Ascending aorta (tissue), 2 donors: ENCODE data around the gene CCDC85C. TPM values are rescaled to one million over a fixed set of nuclear protein-coding genes. Genes with fewer than 3 reads are reported as not detected.

Source experiments
- DNase-seq, 2 donors: peaks; one replicate each; pipeline ENCODE4 v3.0.0-alpha.2; 2019; ENCODE audit warnings: low spot score in 2 of 2
- H3K27ac ChIP-seq, 2 donors: fragments of 200-600 bp; sonication (generic); one replicate each; pipeline ENCODE4 v1.5.1; 2016 to 2017; ENCODE audit warnings: mild to moderate bottlenecking in 1 of 2
- H3K27me3 ChIP-seq: fragments of 200-600 bp; sonication (generic); one replicate; pipeline ENCODE4 v1.5.1; 2017
- H3K36me3 ChIP-seq, 2 donors: fragments of 200-600 bp; sonication (generic); one replicate each; pipeline ENCODE4 v1.5.1; 2016
- H3K4me1 ChIP-seq, 2 donors: fragments of 200-600 bp; sonication (generic); one replicate each; pipeline ENCODE4 v1.5.1; 2016 to 2017; ENCODE audit warnings: mild to moderate bottlenecking in 1 of 2
- H3K4me3 ChIP-seq, 2 donors: fragments of 200-600 bp; sonication (generic); one replicate each; pipeline ENCODE4 v1.5.1; 2016 to 2017; ENCODE audit warnings: mild to moderate bottlenecking in 1 of 2
- H3K9me3 ChIP-seq, 2 donors: fragments of 200-600 bp; sonication (generic); one replicate each; pipeline ENCODE4 v1.5.1; 2016
- intact Hi-C: fragments of 100-400 bp; cut with DNase I; formaldehyde crosslinking; loops from one replicate; pipeline ENCODE4 v1.15.1; 2023
- total RNA-seq: library from RNA; depleted of rRNA; stranded (reverse); fragments of >200 nt; gene quantifications from one replicate; pipeline ENCODE4 v1.1.0, GENCODE V29; 2016
- TF ChIP-seq, protein P1 (sequence below), 3 experiments: fragments of 200-600 bp in 2 of 3; fragments of 450-650 bp in 1 of 3; sonication (generic) in 2 of 3; IDR thresholded peaks; one replicate each; pipeline ENCODE4 v1.5.1; 2016 to 2019; ENCODE audit warnings: antibody characterized with exemption in 3 of 3, mild to moderate bottlenecking in 1 of 3, moderate library complexity in 1 of 3

The CCDC85C gene
- total RNA-seq, 1 donor from 2014 or later = 0.64 TPM

DNA sequence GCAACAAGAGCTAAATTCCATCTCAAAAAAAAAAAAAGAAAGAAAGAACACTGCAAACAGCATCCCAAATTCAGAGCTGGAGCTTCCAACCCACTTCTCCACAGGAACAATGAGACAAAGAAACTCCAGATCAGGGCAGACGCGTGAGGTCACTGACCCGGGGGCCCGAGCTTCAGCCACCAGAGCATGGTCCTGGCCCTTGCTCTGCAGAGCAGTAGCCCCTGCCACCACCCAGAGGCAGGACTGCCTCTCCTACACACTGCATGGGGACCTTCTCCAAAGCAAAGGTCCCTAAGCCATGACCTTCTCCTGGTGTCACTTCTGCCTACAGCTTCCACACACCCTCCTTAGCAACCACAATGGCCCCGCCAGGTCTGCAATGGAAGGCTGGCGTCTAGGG lies 69.7 kb downstream of the CCDC85C start:
- Histone ChIP-seq H3K4me1 (no peaks in the 10 kb centered on the region), H3K27ac (no peak overlapping the region)
- no peak for DNase-seq

DNA sequence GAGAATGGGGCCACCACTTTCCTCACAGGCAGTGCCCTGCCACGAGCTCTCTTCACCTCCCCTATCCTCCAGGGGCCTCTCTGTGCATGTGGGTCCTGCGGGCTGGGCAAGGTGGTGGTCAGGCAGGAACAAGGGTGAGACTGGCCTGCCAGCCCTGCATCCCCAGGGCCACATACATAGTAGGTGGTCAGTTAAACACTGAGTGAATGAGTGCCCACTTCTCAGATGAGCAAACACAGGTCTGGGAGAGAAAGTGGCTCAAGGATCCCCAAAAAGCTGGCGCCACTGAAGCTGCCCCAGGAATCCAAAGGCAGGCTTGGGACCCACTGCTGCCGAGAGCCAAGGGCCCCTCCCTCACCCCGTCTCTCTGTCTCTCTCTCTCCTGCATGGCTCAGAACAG lies 71.7 kb downstream of the CCDC85C start:
- TF ChIP-seq, protein P1, sequence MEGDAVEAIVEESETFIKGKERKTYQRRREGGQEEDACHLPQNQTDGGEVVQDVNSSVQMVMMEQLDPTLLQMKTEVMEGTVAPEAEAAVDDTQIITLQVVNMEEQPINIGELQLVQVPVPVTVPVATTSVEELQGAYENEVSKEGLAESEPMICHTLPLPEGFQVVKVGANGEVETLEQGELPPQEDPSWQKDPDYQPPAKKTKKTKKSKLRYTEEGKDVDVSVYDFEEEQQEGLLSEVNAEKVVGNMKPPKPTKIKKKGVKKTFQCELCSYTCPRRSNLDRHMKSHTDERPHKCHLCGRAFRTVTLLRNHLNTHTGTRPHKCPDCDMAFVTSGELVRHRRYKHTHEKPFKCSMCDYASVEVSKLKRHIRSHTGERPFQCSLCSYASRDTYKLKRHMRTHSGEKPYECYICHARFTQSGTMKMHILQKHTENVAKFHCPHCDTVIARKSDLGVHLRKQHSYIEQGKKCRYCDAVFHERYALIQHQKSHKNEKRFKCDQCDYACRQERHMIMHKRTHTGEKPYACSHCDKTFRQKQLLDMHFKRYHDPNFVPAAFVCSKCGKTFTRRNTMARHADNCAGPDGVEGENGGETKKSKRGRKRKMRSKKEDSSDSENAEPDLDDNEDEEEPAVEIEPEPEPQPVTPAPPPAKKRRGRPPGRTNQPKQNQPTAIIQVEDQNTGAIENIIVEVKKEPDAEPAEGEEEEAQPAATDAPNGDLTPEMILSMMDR (IDR thresholded peaks at IDR 0.05) = no peak
- Histone ChIP-seq H3K36me3 (no peaks in the 10 kb centered on the region), H3K4me1 (no peaks in the 10 kb centered on the region), H3K9me3 (no peaks in the 10 kb centered on the region), H3K27ac (no peak overlapping the region), H3K4me3 (no peak overlapping the region), H3K27me3 (no peaks in the 10 kb centered on the region)
- intact Hi-C loops = no loop called here
- DNase-seq = no peak

More for the DNA sequence above, 69.7 kb downstream of the CCDC85C start:
- TF ChIP-seq, protein P1 (IDR thresholded peaks at IDR 0.05) = no peak
- Histone ChIP-seq H3K9me3 (no peaks in the 10 kb centered on the region), H3K36me3 (no peaks in the 10 kb centered on the region), H3K4me3 (no peak overlapping the region), H3K27me3 (no peaks in the 10 kb centered on the region)
- intact Hi-C loops = no loop called here

DNA sequence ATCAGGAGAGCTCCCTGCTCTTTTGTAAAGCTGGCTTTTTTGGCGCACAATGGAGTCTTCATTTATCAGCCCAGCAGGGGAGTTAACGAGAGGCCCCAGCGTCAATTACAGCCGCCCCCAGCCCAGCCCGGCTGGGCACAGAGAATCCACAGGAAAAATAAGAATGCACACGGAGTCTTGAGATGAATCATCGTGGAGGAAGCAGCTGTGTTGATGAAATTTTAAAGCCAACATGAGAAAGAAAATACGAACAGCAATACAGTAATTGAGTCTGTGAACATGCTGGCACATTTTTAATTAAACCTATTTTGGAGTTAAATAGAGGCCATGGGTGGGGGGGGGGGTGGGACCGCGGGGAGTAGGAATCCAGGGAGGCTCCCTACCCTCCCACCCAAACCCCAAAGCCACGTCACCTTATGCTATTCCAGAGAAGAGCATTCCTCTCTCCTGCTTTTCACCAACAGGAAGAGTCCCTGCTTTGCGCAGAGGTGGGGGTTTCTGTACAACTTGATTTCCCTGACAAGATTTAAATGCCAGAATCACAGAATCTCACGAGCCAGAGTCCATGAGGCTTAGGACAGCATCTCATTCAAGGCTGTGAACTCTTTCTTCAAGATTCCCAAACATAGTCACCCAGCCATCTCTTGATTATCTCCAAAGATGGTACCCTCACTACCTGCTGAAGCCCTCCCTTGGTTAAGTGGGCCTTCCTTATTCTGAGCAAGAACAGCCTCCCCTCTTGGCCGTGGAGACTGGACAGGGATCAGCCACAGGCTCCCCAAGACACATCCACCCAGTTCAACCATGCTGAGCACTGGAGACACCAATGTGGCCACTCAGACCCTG lies 72.5 kb downstream of the CCDC85C start:
- Histone ChIP-seq H3K27me3 (no peaks in the 10 kb centered on the region), H3K9me3 (no peaks in the 10 kb centered on the region), H3K4me3 (no peak overlapping the region), H3K36me3 (no peaks in the 10 kb centered on the region), H3K27ac (no peak overlapping the region), H3K4me1 (no peaks in the 10 kb centered on the region)
- TF ChIP-seq, protein P1 (IDR thresholded peaks at IDR 0.05) = no peak
- no peak for DNase-seq
- intact Hi-C loops = no loop called here

DNA sequence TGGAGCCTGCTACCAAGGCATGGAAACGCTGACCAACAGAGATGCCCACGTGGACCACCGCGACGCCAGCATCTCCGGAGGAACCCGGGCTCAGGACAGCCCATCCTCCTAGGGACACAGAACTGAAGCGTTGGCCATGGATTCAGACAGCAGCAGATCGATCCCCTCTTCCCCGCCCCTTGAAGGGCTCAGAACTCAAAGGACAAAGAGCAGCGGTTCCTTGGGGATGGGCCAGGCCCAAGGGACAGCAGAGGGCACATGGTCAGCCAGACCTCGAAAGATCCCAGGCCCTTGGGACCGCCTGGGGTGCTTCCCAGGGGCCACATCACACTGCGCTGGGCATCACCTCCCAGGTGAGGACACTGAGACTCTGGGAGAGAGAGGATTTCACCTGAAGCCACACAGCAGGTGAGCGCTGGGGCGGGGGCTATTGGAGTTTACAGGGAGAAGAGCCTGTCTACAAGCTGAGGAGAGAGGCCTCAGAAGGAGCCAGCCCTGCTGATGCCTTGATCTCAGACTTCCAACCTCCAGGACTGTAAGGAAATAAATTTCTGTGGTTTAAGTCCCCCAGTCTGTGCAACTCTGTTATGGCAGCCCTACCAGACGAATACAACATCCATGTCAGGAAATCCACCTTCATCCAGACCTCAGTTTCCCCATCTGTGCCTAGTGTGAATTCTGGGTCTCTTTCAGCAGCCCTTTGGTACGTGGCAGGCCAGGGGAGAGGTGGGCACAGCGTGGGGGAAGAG lies 73.4 kb downstream of the CCDC85C start:
- no peaks in the 10 kb centered on the region for H3K4me1 ChIP-seq
- H3K27ac ChIP-seq = no peak overlapping the region
- DNase-seq = no peak
- no peaks in the 10 kb centered on the region for H3K9me3 ChIP-seq
- intact Hi-C loops = no loop called here
- H3K4me3 ChIP-seq = no peak overlapping the region
- no peaks in the 10 kb centered on the region for H3K36me3 ChIP-seq
- TF ChIP-seq, protein P1 (IDR thresholded peaks at IDR 0.05) = no peak
- H3K27me3 ChIP-seq = no peaks in the 10 kb centered on the region

DNA sequence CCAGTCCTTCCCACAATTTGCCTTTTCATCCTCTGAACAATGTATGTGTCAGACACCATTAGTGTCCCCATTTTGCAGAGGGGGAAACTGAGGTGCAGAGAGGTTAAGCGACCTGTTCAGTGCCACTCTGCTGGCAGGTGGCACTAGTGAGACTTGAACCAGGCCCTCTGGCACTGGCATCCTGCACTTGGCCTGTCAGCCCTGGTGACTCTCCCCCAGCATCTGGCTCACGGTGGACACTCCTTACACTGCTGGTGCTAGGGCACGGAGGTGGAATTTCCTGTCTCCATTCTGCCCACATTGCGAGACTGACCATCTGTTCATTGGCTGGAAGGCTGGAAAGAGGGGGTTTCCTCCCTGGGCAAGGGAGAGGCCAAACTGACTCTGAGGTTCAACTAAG lies 74.1 kb downstream of the CCDC85C start:
- Histone ChIP-seq H3K4me1 (no peaks in the 10 kb centered on the region), H3K27me3 (no peaks in the 10 kb centered on the region), H3K27ac (no peak overlapping the region), H3K36me3 (no peaks in the 10 kb centered on the region), H3K4me3 (no peak overlapping the region), H3K9me3 (no peaks in the 10 kb centered on the region)
- DNase-seq = no peak
- TF ChIP-seq, protein P1 (IDR thresholded peaks at IDR 0.05) = no peak
- intact Hi-C loops = no loop called here
